Memory B cell (primary cell): Measurements from ENCODE around the gene C10orf67.
A peak's percentile ranks its signal among the peaks of the same experiment; 100 is the strongest.
"Not testable (repeated sequence)": the region's sequence is repeated elsewhere in the genome, so short reads cannot be mapped to it uniquely, and the experiment has no call there.

Experiments
- ATAC-seq: fragments of 150-1000 bp; cut with Tn5 transposase; 2 replicates; pipeline ENCODE4 v1.10.0; 2021; ENCODE audit warnings: low read depth, mild to moderate bottlenecking, moderate library complexity
- DNase-seq, 2 donors: peaks; one replicate each; pipeline ENCODE4 v3.0.0; 2022; ENCODE audit warnings: low spot score in 2 of 2
- H3K27ac Mint-ChIP-seq: one replicate; pipeline ENCODE4 v1.8.0; 2022; ENCODE audit warnings: mild to moderate bottlenecking, moderate library complexity, mixed read lengths
- H3K27me3 Mint-ChIP-seq: one replicate; pipeline ENCODE4 v1.8.0; 2022; ENCODE audit warnings: mixed read lengths
- H3K36me3 Mint-ChIP-seq: one replicate; pipeline ENCODE4 v1.8.0; 2022; ENCODE audit warnings: mild to moderate bottlenecking, mixed read lengths
- H3K4me1 Mint-ChIP-seq: one replicate; pipeline ENCODE4 v1.8.0; 2022; ENCODE audit warnings: mixed read lengths
- H3K4me3 Mint-ChIP-seq: one replicate; pipeline ENCODE4 v1.8.0; 2022; ENCODE audit warnings: mild to moderate bottlenecking, moderate library complexity, mixed read lengths
- H3K9me3 Mint-ChIP-seq: one replicate; pipeline ENCODE4 v1.8.0; 2022; ENCODE audit warnings: mixed read lengths

The C10orf67 gene

DNA sequence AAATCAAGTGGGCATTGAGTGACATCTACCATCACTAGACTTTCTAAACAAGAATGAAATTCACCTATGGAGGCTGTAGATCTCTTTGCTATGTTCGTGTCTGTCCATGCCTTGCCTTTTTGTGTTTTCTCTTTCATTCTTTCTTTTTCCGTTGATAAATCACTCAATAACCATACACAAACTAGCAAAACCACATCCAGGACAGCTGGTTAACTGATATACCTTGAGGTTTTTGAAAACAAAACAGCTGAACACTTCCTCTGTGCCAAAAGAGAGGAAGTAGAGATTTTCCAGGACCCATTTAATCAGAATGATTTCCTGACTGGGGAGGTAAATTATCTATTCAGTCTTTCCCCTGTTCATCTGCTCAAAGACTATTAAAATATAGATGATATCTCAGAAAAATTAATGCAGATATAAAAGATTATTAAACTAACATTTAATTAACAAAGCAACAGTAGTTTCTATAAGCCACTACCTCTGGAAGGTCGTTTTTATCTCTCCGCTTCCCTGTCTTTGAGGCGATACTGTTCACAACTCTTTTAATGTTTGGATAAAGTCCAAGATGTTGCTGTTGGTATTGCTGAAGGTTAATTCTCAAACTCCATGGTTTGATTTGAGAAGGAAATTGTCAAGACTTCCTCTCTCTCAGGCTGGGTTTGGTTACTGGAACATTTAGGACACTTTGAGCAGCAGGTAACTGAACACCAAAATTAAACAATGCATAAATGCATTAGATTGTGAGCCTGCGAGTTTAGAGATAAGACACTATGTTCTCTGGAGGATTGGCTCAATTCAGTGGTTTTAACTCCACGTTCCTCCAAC lies 24.4 kb upstream of the C10orf67 start:
- ATAC-seq (peak; percentile 91), DNase-seq (no peak)
- H3K36me3 Mint-ChIP-seq = peaks cover 4% of the 10 kb centered on the region
- peak overlapping the region; percentile 38 for H3K4me3 Mint-ChIP-seq
- peaks cover 17% of the 10 kb centered on the region for H3K4me1 Mint-ChIP-seq
- peaks cover 21% of the 10 kb centered on the region for H3K27me3 Mint-ChIP-seq
- H3K9me3 Mint-ChIP-seq = no peaks in the 10 kb centered on the region
- no peak overlapping the region for H3K27ac Mint-ChIP-seq

DNA sequence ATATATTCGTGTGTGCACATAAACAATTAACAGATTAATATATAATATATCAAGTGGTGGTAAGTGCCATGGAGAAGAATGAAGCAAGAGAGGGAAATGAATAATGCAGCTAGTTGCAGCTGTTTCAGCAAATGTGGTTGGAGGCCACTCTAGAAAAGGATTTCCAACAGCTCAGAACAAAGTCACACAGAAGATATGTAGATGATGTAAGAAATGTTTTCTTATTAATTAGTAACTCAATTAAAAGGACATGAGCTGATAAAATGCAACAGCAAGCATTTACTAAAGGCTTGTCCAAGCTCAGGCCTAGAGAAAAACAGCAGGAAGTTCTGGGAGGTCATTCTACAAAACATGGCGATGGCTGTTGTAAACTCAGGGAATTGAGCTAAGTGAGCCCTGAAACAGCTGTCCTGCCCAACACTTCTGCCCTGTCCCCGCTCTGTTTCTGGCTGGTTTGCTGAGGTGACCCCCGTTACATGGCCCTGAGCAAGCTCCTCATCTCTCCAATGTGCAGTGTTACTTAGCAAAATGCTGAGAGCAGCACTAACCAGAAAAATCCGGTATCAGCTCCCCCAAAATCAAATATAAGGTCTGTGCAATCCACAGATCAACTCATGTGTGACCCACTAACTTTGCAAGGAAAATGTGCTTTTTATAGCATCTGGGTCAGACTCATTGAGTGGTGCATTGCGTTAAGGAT lies 23.4 kb upstream of the C10orf67 start:
- no peak for ATAC-seq
- peaks cover 23% of the 10 kb centered on the region for H3K4me1 Mint-ChIP-seq
- H3K27ac Mint-ChIP-seq = no peak overlapping the region

GRCh38 chr10:23365417-23366030 lies 20.9 kb upstream of the C10orf67 start:
- not testable (repeated sequence) for H3K4me3 Mint-ChIP-seq, H3K36me3 Mint-ChIP-seq, H3K27ac Mint-ChIP-seq, DNase-seq, H3K9me3 Mint-ChIP-seq, ATAC-seq
- Mint-ChIP-seq H3K27me3 (peaks cover 36% of the 10 kb centered on the region), H3K4me1 (peaks cover 23% of the 10 kb centered on the region)

More for the DNA sequence above, 23.4 kb upstream of the C10orf67 start:
- no peak for DNase-seq
- H3K4me3 Mint-ChIP-seq = no peak overlapping the region
- H3K9me3 Mint-ChIP-seq = no peaks in the 10 kb centered on the region
- peaks cover 4% of the 10 kb centered on the region for H3K36me3 Mint-ChIP-seq
- H3K27me3 Mint-ChIP-seq = peaks cover 25% of the 10 kb centered on the region

- Mint-ChIP-seq H3K4me1 (peaks cover 23% of the 10 kb centered on the region), H3K36me3 (peaks cover 4% of the 10 kb centered on the region), H3K9me3 (no peaks in the 10 kb centered on the region), H3K4me3 (no peak overlapping the region), H3K27me3 (peaks cover 35% of the 10 kb centered on the region), H3K27ac (no peak overlapping the region)
- ATAC-seq = no peak
- no peak for DNase-seq
Measured at GRCh38 chr10:23364378-23364777, 19.8 kb upstream of the C10orf67 start.

DNA sequence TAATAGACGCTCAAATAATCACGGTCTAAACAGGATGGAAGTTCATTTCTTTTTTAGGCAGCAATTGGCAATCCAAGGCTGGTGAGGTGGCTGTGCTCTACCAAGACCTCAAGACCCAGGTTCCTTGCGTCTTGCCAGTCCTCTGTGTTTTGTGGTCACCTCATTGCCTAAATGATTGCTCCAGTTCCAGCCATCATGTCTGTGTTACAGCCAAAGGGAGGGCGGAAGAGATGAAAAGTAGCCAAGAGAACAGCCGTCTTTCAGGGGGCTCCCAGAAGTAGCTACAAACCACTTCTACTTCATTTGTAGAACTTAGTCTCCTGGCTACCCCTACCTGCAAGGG lies 19.2 kb upstream of the C10orf67 start:
- peaks cover 4% of the 10 kb centered on the region for H3K36me3 Mint-ChIP-seq
- H3K27ac Mint-ChIP-seq = no peak overlapping the region
- peaks cover 20% of the 10 kb centered on the region for H3K4me1 Mint-ChIP-seq
- no peaks in the 10 kb centered on the region for H3K9me3 Mint-ChIP-seq
- H3K4me3 Mint-ChIP-seq = peak overlapping the region; percentile 2
- peaks cover 34% of the 10 kb centered on the region for H3K27me3 Mint-ChIP-seq
- ATAC-seq (no peak), DNase-seq (no peak)

GRCh38 chr10:23362879-23363792 lies 18.5 kb upstream of the C10orf67 start:
- peaks cover 32% of the 10 kb centered on the region for H3K27me3 Mint-ChIP-seq
- peaks cover 4% of the 10 kb centered on the region for H3K36me3 Mint-ChIP-seq
- DNase-seq (no peak), ATAC-seq (peak; percentile 81)
- H3K4me3 Mint-ChIP-seq = peak overlapping the region; percentile 2
- peaks cover 15% of the 10 kb centered on the region for H3K4me1 Mint-ChIP-seq
- no peak overlapping the region for H3K27ac Mint-ChIP-seq
- H3K9me3 Mint-ChIP-seq = no peaks in the 10 kb centered on the region

GRCh38 chr10:23362069-23362830 lies 17.7 kb upstream of the C10orf67 start:
- no peak overlapping the region for H3K27ac Mint-ChIP-seq
- H3K9me3 Mint-ChIP-seq = no peaks in the 10 kb centered on the region
- peaks cover 4% of the 10 kb centered on the region for H3K36me3 Mint-ChIP-seq
- H3K4me1 Mint-ChIP-seq = peaks cover 14% of the 10 kb centered on the region
- peaks cover 35% of the 10 kb centered on the region for H3K27me3 Mint-ChIP-seq
- H3K4me3 Mint-ChIP-seq = no peak overlapping the region
- ATAC-seq (no peak), DNase-seq (no peak)

DNA sequence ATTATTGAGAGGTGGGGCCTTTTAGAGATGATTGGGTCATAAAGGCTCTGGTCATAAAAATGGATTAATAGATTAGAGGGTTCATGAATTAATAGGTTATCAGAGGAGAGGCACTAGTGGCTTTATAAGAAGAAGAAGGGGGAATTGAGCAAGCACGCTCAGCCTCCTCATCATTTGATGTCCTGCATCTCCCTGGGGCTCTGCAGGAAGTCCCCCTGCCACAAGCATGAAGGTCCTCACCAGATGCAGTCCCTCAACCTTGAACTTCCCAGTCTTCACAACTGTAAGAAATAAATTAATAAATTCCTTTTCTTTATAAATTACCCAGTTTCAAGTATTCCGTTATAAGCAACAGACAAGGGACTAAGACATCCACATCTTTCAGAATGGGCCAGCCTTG lies 17.1 kb upstream of the C10orf67 start:
- Mint-ChIP-seq H3K4me3 (no peak overlapping the region), H3K27ac (no peak overlapping the region), H3K9me3 (no peaks in the 10 kb centered on the region), H3K36me3 (peaks cover 4% of the 10 kb centered on the region), H3K4me1 (peaks cover 14% of the 10 kb centered on the region), H3K27me3 (peaks cover 38% of the 10 kb centered on the region)
- ATAC-seq (peak; percentile 37), DNase-seq (no peak)

DNA sequence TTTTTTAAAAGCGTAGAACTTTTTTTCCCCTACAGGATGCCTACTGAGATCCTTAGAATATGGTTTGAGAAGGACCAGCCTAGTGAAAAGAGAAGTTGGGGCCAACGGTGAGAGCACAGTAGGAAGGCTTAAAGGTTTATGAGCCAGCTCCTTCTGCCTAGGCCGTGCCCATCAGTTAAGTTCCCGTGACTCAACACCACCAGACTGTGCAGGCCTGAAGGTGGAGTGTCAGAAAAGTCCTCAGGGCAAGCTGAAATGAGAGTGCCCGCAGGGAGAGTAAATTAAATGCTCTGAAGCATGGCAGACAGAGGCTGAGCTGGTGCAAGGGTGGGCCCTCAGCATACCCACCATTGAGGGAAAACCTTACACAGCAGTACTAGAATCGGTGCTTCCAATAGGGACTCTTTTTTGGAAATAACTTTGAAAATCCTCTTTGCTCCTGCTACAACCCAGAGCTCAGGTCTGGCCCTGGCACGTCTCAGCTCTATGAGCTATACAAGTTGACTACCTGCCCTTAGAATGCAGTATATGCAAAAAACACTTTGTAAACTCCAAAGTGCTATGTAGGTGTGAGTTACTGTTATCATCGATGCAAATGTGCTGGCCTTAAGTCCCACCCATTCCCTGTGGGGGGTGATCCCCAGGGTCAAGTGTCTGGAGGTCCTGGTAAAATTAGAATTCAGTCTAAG lies 15.2 kb upstream of the C10orf67 start:
- ATAC-seq (no peak), DNase-seq (no peak)
- no peak overlapping the region for H3K27ac Mint-ChIP-seq
- peaks cover 11% of the 10 kb centered on the region for H3K4me1 Mint-ChIP-seq
- no peaks in the 10 kb centered on the region for H3K36me3 Mint-ChIP-seq
- H3K9me3 Mint-ChIP-seq = no peaks in the 10 kb centered on the region
- H3K27me3 Mint-ChIP-seq = peaks cover 37% of the 10 kb centered on the region
- H3K4me3 Mint-ChIP-seq = no peak overlapping the region

- no peaks in the 10 kb centered on the region for H3K9me3 Mint-ChIP-seq
- no peak for ATAC-seq
- no peak overlapping the region for H3K27ac Mint-ChIP-seq
- no peak for DNase-seq
- peaks cover 1% of the 10 kb centered on the region for H3K4me1 Mint-ChIP-seq
- H3K36me3 Mint-ChIP-seq = no peaks in the 10 kb centered on the region
- H3K4me3 Mint-ChIP-seq = no peak overlapping the region
- peaks cover 27% of the 10 kb centered on the region for H3K27me3 Mint-ChIP-seq
Measured at GRCh38 chr10:23358357-23358756, 13.8 kb upstream of the C10orf67 start.

- Mint-ChIP-seq H3K27me3 (peaks cover 16% of the 10 kb centered on the region), H3K36me3 (no peaks in the 10 kb centered on the region), H3K27ac (no peak overlapping the region), H3K9me3 (peaks cover 2% of the 10 kb centered on the region), H3K4me3 (no peak overlapping the region), H3K4me1 (no peaks in the 10 kb centered on the region)
- DNase-seq (no peak), ATAC-seq (no peak)
Measured at GRCh38 chr10:23354630-23355279, 10.2 kb upstream of the C10orf67 start.

DNA sequence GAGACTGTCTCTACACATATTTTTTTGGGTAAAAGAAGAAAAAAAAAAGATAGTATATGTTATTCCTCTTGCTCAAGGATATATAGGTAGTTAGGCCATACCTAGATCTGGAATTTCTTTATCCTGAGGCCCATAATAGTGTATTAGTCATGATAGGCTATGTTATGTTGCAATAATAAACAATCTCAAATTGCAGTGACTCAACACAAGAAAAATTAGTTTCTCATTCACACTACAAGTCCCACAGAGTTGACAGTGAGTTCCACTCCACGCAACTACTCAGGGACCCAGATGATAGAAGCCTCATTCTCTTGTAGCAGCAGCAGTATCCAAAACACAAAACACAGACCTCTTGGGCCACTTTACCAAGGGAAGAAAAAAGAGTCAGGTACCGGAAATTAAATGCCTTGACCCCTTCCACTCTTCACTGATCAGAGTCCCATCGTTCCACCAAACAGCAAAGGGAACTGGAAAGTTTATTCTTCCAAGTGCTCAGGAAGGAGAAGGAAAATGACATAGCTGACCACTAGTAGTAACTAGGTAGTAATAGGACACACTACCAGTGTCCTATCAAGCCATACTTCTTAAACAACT lies 7.4 kb upstream of the C10orf67 start:
- Mint-ChIP-seq H3K4me3 (no peak overlapping the region), H3K9me3 (peaks cover 2% of the 10 kb centered on the region), H3K27me3 (peaks cover 15% of the 10 kb centered on the region), H3K27ac (no peak overlapping the region), H3K36me3 (no peaks in the 10 kb centered on the region), H3K4me1 (no peaks in the 10 kb centered on the region)
- no peak for ATAC-seq
- DNase-seq = no peak
